GM13977 (cell line): ENCODE results near the gene CCDC188.

Experiments used
- DNase-seq: peaks from one replicate; pipeline ENCODE4 v3.0.0; 2012; ENCODE audit warnings: low spot score
- in situ Hi-C: fragments of 300-500 bp; cut with MboI; formaldehyde crosslinking; loops from one replicate; pipeline ENCODE4 v1.12.0; 2022; ENCODE audit warnings: low sequenced_read_pairs, low pct_unique_long_range_greater_than_20kb, mixed read lengths, inconsistent platforms; ENCODE audit not compliant: unreplicated experiment
- TF ChIP-seq, protein P1 (sequence below): IDR thresholded peaks from 2 replicates; pipeline ENCODE4 v1.5.1; 2012; ENCODE audit warnings: mild to moderate bottlenecking, control low read depth; ENCODE audit not compliant: insufficient read depth; ENCODE audit errors: extremely low read depth, missing control alignments

The CCDC188 gene

DNA sequence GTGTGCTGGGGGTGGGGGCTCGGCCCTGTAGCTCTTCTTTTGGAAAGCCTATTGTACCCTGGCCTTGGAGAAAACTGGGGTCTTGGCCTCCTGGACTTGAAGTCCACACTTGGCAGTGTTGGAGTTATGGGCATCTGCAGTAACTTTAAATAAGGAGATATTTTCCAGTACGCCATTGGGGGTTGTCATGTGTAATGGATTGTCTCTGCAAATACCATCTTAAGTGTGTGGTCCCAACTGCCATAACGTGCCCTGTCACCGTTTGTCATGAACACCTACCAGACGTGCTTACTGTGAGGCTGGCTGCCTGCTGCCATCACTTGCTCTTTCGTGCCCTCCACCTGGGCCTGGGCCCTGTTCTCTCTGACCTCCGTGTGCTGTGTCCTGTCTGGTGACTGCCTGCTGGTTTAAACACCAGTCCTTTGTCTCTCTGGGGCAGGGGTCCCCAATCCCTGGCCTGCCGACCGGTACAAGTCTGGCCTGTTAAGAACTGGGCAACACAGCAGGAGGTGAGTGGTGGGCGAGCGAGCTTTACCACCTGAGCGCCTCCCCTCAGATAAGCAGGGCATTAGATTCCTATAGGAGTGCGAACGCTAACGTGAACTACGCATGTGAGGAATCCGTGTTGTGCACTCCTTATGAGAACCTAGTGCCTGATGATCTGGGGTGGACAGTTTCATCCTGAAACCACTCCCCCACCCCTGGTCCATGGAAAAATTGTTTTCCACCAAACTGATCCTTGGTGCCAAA is 22.8 kb downstream of the CCDC188 start:
- no peak for DNase-seq
- TF ChIP-seq, protein P1, sequence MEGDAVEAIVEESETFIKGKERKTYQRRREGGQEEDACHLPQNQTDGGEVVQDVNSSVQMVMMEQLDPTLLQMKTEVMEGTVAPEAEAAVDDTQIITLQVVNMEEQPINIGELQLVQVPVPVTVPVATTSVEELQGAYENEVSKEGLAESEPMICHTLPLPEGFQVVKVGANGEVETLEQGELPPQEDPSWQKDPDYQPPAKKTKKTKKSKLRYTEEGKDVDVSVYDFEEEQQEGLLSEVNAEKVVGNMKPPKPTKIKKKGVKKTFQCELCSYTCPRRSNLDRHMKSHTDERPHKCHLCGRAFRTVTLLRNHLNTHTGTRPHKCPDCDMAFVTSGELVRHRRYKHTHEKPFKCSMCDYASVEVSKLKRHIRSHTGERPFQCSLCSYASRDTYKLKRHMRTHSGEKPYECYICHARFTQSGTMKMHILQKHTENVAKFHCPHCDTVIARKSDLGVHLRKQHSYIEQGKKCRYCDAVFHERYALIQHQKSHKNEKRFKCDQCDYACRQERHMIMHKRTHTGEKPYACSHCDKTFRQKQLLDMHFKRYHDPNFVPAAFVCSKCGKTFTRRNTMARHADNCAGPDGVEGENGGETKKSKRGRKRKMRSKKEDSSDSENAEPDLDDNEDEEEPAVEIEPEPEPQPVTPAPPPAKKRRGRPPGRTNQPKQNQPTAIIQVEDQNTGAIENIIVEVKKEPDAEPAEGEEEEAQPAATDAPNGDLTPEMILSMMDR: no peak
- in situ Hi-C loops: no loop called here

DNA sequence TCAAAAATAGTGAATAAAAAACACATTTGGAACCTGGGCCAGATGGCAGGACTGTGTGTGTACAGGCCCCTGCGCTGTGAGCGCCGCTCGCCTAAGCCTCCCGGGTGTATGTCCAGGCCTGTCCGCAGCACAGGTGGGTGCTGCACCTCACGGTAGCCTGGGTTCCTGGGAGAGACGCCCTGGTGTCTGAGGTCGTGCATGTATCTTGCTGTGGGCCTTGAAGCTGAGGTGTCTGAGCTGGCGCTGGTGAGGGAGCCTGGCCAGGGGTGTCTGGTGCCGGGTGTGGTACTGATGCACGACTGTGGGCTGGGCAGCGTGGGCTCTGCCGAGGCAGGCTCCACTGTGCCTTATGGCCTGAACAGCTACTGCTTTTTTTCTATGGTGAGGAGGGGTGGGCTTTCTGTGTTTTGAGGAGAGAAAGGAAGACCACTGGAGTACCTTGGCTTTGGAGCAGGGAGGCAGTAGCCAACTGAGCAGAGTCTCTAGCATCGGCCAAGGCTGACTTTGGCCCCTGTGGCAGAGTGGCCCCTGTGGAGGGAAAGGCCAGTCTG is 23.5 kb downstream of the CCDC188 start:
- in situ Hi-C loops: no loop called here
- DNase-seq: no peak
- TF ChIP-seq, protein P1: no peak

DNA sequence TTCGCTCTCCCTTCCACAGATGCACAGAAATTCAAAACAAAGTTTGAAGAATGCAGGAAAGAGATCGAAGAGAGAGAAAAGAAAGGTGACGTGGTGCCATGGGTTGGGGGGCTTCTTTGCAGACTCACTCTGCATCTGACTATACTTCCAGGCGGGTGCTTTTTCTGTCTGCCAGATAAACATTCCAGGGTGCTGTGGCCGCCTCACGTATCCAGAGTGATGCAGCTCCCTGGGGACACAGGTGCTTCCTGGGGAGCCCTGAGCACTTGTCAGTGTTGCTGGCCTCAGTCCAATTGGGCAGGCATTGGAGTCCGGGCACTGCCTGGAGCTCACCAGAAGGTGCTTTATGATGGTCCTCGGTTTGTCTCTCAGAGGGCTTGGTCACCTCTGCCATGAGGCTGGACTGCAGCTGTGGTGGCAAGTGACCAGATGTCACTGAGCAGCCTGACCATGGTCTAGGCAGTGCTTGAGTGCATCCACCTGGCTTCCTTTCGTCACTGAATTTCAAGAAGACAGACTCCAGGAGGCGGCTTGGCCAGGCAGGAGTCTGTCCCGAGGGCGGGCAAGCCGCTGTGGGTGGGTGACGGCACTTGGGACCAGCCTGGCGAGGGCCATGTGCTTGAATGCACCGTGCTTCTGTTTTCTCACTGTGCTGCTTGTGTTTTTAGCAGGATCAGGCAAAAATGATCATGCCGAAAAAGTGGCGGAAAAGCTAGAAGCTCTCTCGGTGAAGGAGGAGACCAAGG is 24.4 kb downstream of the CCDC188 start:
- in situ Hi-C loops: no loop called here
- TF ChIP-seq, protein P1: no peak
- DNase-seq: no peak

DNA sequence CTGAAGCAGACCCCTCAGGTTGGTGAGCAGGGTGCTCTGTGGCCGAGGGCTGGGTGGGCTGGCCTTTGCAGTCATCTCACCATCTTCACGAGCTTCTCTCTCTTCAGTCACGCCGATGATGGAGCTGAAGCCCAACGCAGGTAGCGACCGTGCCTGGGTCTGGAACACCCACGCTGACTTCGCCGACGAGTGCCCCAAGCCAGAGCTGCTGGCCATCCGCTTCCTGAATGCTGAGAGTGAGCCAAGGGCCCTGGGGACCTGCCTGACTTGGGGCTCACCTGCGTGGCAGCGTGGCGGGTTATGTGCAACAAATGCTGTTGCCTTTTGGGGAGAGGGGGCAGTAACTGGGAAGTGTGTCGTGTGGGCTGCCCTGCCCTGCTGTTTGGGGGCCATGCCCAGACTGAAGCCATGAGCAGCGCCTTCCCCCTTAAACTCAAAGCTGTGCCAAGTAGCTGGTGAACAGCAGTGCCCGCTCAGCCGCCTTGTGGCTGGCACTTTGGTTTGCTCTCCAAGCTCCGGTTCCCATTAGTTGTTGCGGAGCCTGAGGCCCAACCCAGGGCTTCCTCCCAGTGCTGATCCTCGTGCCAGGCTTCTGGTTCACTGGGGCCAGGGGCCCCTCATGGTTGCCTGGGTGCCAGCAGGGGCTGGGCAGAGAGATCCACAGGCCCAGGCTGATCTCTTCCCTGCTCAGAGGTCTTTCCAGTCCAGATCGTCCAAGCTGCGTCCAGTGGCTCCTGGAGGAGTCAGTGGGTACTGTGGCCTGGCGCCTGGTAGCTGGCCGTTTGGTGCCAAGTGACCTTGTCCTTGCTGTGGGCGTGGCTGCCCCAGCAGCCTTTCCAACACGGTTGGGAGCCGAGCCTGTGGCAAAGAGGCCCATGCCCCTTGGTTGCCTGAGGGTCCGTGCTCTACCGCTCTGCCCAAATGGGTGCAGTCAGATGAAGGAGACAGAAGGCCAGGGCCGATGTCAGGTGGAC is 25.4 kb downstream of the CCDC188 start:
- TF ChIP-seq, protein P1: no peak
- no peak for DNase-seq
- in situ Hi-C loops: no loop called here

DNA sequence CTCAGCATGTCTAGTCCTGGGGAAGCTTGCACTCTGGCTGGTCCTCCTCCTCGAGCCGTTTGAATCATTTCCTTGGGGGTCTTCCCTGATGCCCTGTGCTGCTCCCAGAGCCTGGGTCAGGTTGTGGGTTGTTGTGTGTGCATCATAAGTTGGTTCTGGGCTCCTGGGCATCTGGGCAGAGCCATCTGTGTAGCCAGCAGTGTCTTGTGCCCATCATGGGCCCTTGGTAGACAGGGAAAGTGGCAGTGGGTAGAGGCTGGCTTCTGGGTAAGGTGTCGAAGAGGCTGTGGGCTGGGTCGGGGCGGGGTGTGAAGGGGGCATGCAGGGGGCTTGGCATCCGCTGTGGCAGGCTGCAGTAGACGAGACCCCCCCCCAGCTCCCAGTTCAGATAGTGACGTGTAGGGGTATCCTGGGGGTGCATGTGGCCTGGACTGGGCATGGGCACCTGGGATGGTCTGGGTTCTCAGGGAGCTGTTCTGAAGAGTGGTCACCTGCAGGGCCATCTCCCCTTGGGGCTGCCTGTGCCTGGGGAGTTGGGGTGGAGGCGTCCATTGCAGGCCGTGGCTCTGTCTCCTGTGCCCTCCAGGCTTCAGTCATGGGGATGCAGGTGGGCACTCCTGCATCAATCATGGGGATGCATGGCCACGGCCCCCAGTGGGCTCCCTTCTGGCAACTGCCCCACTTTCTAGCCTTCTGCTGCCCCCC is 26.6 kb downstream of the CCDC188 start:
- in situ Hi-C loops: no loop called here
- TF ChIP-seq, protein P1: no peak
- DNase-seq: no peak
